ENCODE data around the gene DLGAP1.

DNA sequence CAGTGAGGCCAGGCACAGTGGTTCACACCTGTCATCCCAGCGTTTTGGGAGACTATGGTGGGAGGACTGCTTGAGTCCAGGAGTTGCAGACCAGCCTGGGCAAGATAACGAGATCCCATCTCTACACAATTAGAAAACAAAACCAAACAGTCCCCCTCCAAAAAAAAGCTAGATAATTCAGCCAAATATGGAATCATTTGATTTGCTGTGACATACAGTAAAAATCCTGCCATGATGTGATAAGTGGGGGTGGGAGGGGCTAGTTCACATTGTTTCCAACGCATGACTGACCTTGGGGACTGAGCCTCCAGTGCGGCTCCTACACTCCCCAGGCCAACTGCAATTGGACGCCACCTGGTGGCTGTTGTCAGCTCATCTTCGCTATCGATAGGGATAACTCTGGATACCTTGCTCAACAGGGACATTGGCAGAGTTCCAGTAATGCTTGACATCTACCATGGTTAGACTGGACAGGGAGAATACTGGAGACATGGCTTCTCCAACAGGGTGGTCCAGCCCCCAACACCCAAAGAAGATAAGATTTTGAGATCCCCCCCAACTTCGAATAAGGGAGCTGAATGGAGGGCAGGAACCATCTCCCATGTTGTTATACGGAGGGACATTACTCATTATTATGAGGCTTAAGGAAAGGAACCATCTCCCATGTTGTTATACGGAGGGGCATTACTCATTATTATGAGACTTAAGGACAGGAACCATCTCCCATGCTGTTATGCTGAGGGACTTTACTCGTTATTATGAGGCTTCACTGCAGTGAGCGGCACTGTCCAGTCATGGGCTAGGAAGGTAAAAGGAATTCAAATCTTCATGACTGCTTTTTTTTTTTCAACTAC is 869.2 kb downstream of the DLGAP1 start:
- TF ChIP-seq ZNF274 (IDR thresholded peaks at IDR 0.05; ENCODE audit: low read depth, low read length) (no peak), SUZ12 (IDR thresholded peaks at IDR 0.05; ENCODE audit: extremely low read depth, insufficient read depth, insufficient read length) (no peak)
